GM12892 (cell line): ENCODE data around the gene SPATA3.
"Not testable (repeated sequence)": the region's sequence is repeated elsewhere in the genome, so short reads cannot be mapped to it uniquely, and the experiment has no call there.

ENCODE experiments used
- DNase-seq: peaks from one replicate; pipeline ENCODE4 v3.0.0; 2011; ENCODE audit not compliant: insufficient read length
- FAIRE-seq: peaks from 2 replicates; lab custom pipeline; 2011; peaks lifted over from hg19 to GRCh38; lab: Jason Lieb, UNC
- POLR2A ChIP-seq: IDR thresholded peaks from 2 replicates; pipeline ENCODE4 v1.6.1; 2011; ENCODE audit warnings: low read depth, low read length, control low read depth
- POLR2AphosphoS5 ChIP-seq: IDR thresholded peaks from 2 replicates; pipeline ENCODE4 v1.6.1; 2011; ENCODE audit warnings: low read depth, low read length, control low read depth
- TAF1 ChIP-seq: IDR thresholded peaks from 2 replicates; pipeline ENCODE4 v1.6.1; 2011; ENCODE audit warnings: low read depth, mild to moderate bottlenecking, control low read depth, low read length, borderline replicate concordance

SPATA3 gene

DNA sequence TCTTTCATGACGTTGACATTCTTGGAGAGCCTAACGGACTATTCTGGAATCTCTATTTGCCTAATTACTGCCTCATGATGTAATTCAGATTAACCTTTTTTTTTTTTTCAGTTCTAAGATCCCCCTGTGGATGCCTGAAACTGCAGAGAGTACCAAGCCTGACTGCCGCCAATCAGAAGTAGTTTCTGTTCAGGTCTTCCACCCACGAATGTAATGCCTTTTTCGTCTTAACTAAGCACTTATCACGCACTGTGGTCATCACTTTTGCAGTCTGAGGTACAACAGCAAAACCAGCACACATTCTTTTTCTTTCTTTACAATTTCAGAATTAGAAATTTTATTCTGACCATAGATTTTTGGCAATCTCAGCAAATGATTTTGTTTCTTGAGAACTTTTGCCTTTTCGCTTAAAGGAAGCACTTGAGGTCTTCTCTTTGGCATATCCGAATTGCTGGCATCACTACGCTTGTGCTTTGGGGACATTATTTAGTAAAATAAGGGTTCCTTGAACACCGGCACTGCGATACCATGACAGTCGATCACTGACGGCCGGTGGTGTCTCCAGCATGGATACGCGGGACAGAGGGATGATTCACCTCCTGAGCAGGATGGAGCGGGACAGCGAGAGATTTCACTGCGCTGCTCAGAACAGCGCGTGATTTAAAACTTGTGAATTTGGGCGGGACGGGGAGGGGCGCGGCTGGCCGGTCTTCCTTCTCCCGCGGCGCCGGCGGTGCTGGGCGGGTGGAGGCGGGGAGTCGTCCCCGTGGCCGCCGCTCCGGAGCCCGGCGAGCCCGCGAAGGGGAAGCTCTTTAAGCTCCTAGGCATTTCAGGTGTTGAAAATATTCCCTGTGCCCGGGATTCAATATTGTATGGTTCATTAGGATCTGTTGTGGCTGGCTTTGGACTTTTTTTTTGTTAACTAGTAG, 38.8 kb upstream of the SPATA3 start:
- TF ChIP-seq POLR2AphosphoS5 (peak; percentile 95), POLR2A (peak; percentile 92), TAF1 (peak; percentile 83; the same call in 1 of the 2 replicates)
- DNase-seq (no peak), FAIRE-seq (peak; percentile 99)

DNA sequence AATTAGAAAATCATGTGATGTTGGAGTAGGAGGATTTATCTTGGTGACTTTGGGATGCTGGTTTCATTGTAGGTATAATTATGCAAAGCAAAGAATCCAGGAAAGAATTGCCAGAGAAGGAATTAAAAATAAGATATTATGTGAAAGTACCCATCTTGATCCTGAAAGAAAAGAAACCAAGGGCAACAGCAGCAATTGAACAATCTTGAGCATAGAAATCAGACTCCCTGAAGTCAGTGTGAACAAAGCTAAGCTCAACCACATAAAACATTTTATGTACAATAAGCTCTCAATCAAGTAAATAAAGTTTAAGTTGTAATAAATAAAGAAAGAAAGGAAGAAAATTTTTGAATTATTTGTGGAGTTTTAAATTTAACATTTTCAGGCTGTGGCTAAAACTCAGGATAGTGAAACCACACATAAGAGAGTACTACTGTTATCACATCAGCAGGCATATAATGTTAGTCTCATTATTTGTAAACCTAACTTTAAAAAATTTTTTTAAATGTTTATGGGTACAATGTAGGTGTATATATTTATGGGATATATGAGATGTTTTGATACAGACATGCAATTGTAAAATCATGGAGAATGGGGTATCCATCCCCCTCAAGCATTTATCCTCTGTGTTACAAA, 38.0 kb upstream of the SPATA3 start:
- FAIRE-seq (peak; percentile 42), DNase-seq (no peak)
- no peak; the same call in 1 of the 2 replicates for TF ChIP-seq POLR2AphosphoS5
- TF ChIP-seq POLR2A = no peak
- TF ChIP-seq TAF1 = no peak

DNA sequence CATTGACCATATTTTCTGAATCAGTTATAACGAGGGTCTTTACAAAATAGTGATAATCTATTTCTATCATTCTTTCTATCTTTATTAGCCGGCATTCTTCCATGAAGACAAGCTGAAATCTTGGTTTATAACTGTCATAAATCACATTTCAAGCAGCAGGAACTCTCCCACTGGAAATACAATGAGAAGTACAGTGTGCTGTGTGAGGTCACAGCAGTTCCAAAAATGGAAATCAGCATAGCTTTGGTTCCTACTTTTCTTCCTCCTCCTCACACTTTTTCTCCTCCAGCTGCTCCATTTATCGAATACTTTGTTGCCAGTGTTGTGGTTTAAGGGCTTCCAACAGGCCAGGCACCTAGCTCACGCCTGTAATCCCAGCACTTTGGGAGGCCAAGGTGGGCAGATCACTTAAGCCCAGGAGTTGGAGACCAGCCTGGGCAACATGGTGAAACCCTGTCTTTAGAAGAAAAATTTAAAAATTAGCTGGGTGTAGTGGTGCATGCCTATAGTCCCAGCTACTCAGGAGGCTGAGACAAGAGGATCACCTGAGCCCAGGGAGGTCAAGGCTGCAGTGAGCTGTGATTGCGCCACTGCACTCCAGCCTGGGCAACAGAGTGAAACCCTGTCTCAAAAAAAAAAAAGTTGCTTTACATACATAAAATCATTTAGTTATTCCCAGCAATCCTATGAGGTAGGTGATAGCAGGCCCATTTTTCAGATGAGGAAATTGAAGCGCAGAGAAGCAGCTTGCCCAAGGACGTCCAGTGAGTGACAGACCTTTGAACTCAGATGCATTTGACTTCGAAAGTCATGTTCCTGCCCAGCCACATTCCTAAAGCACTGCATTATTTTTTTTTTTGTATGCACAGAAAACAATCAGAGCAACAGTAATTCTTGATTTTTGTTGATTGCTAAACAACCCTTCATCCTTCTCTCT, 36.8 kb upstream of the SPATA3 start:
- FAIRE-seq (peak; percentile 67), DNase-seq (no peak)
- TF ChIP-seq POLR2AphosphoS5 = no peak
- no peak for TF ChIP-seq TAF1
- TF ChIP-seq POLR2A = no peak

DNA sequence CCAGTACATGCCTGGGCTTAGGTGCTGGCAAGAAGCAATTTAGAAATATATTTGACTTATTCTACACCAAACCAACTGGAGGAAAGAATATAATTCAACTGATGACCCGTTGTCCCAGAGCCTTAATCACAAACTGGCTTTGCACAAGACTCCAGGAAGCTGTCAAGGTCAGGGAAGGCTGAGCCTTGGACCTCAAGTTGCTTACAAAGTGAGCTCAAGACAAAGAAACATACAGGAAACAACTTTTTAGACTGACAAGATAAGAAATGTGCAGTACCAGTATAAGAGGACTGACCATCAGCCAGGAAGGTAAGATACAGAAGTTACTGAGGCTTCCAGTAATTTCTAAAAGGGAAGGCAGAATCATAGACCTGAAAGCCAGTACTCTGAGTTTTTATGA, 35.9 kb upstream of the SPATA3 start:
- DNase-seq = no peak
- TF ChIP-seq TAF1 = no peak
- no peak for FAIRE-seq

DNA sequence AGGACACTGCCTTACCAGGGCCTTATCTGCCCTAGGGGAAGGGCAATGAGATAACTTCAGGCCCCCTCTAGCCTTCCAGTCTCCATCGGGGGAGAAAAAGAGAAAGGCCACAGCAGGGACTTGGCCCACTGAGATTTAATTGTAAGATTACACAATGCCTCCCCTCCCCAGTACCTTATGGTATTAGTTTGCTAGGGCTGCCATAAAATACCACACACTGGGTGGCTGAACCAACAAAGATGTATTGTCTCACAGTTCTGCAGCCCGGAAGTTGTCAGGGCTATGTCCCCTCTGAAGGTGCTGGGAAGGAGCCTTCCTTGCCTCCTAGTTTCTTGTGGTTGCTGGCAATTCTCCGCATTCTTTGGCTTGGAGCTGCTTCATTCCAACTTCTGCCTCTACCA, 34.8 kb upstream of the SPATA3 start:
- no peak for FAIRE-seq
- no peak for DNase-seq
- TF ChIP-seq POLR2AphosphoS5 (0 out of 2 replicates have a peak, but pooled peaks have one; percentile 16), POLR2A (no peak)

DNA sequence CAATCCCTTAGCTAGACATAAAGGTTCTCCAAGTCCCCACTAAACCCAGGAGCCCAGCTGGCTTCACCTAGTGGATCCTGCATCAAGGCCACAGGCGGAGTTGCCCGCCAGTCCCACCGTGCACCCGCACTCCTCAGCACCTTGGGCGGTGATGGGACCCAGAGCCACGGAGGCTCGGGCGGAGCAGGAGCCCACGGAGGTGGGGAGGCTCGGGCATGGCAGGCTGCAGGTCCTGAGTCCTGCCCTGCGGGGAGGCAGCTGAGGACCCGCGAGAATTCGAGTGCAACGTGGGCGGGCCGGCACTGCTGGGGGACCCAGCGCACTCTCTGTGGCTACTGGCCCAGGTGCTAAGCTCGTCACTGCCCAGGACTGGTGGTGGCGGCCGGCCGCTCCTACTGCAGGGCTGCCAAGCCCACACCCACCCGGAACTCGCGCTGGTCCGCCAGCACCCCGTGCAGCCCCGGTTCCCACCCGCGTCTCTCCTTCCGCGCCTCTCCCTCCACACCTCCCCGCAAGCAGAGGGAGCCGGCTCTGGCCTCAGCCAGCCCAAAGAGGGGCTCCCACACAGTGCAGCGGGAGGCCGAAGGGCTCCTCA, 31.7 kb upstream of the SPATA3 start:
- DNase-seq = no peak
- FAIRE-seq = no peak
- TF ChIP-seq TAF1 (no peak), POLR2AphosphoS5 (no peak), POLR2A (no peak)

DNA sequence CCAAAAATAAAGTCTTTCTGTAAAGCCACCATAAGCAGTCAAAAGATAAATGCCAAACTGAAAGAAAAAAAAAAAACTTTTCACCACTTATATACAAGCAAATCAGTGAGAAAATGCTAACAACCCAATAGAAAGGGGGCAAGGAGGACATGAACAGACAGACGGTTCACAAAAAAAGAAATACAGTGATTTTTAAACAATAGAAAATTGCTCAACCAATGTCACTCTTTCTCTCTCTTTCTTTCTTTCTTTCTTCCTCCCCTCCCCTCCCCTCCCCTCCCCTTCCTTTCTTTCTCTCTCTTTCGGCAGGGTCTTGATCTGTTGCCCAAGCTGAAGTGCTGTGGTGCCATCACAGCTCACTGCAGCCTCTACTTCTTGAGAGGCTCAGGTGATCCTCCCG, 28.8 kb upstream of the SPATA3 start:
- no peak for DNase-seq
- TF ChIP-seq POLR2A (no peak), POLR2AphosphoS5 (no peak), TAF1 (no peak)
- FAIRE-seq = no peak

DNA sequence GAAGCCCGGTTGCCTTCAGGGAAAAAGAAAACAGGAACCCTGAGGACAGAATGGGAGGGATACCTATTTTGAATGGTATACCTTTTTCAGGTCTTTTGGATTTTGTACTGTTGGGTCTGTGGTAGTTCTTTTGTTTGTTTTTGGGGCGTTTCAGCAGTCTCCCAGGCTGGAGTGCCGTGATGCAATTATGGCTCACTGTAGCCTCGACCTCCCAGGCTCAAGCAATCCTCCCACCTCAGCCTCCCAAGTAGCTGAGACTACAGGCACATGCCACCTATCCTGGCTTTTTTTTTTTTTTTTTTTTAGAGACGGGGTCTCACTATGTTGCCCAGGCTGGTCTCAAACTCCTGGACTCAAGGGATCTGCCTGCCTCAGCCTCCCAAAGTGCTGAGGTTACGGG, 27.6 kb upstream of the SPATA3 start:
- DNase-seq, FAIRE-seq: not testable (repeated sequence)

DNA sequence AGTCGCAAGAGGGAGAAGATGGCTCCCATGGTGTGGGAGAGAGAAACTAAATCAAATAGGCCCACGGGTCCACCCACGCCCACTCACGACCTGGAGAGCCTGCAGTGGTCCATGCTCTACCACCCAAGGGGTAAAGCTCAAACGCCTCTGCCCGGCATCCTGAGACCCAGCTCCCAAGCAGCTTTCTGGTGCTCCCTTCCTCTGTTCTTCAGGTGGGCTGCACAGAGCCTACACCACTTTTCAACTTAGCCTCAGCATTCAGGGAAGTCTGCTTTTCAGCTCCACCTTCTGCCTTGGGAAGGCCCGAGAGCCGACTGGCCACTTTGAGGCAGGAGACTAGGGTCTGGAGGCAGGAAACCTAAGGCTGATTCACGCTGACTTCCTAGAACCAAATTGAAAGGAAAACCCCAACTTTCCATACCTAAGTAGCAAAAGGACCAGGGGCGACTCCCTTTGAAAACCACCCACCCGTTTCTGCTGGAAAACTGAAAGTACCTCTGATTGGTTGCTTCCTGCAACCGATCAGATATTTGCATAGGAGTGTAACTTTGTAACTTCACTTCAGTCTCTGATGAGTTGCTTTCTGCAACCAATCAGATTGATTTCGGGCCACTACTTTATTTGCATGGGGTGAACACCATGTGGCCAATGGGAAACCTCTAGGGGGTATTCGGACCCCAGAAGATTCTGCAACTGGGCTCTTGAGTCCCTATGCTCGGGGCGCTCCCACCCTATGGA, 26.8 kb upstream of the SPATA3 start:
- DNase-seq (no peak), FAIRE-seq (peak; percentile 53)
- 0 out of 2 replicates have a peak, but pooled peaks have one; percentile 50 for TF ChIP-seq POLR2A
- TF ChIP-seq TAF1 = peak; percentile 31; the same call in 1 of the 2 replicates
- TF ChIP-seq POLR2AphosphoS5 = 0 out of 2 replicates have a peak, but pooled peaks have one; percentile 63

DNA sequence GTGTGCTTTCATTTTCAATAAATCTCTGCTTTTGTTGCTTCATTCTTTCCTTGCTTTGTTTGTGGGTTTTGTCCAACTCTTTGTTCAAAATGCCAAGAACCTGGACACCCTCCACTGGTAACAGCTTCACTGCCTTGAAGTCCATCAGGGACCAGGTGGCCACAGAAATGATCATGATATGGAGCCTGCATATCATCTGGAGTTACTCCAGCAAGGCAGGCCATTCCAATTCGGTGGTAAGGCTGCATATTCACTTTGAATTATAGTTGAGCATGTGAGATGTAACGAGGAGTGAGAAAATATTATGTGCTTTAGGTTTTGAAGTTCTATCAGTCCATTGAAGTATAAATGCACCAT, 26.3 kb upstream of the SPATA3 start:
- TF ChIP-seq POLR2A = 0 out of 2 replicates have a peak, but pooled peaks have one; percentile 8
- peak; percentile 66 for TF ChIP-seq POLR2AphosphoS5
- no peak for TF ChIP-seq TAF1
- no peak for DNase-seq
- no peak for FAIRE-seq

DNA sequence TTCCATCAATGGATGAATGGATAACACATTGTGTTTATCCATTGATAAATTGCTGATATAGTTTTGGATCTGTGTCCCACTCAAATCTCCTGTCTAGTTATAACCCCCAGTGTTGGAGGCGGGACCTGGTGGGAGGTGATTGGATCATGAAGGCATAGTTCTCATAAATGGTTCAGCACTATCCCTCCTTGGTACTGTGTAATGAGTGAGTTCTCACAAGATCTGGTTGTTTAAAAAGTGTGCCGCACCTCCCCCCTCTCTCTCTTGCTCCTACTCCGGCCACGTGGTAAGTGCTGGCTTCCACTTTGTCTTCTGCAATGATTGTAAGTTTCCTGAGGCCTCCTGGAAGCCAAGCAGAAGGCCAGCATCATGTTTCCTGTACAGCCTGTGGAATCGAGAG, 23.9 kb upstream of the SPATA3 start:
- DNase-seq (no peak), FAIRE-seq (peak; percentile 5)
- 0 out of 2 replicates have a peak, but pooled peaks have one; percentile 15 for TF ChIP-seq POLR2A
- TF ChIP-seq TAF1 = no peak
